Measurements from ENCODE around the gene ELFN1. TPM values are rescaled to one million over a fixed set of nuclear protein-coding genes. Genes with fewer than 3 reads are reported as not detected.

The ELFN1 gene
- total RNA-seq, 6 donors from 2014 or later, result 0.11 to 3.0 (median 0.30) TPM; not detected in 1

DNA sequence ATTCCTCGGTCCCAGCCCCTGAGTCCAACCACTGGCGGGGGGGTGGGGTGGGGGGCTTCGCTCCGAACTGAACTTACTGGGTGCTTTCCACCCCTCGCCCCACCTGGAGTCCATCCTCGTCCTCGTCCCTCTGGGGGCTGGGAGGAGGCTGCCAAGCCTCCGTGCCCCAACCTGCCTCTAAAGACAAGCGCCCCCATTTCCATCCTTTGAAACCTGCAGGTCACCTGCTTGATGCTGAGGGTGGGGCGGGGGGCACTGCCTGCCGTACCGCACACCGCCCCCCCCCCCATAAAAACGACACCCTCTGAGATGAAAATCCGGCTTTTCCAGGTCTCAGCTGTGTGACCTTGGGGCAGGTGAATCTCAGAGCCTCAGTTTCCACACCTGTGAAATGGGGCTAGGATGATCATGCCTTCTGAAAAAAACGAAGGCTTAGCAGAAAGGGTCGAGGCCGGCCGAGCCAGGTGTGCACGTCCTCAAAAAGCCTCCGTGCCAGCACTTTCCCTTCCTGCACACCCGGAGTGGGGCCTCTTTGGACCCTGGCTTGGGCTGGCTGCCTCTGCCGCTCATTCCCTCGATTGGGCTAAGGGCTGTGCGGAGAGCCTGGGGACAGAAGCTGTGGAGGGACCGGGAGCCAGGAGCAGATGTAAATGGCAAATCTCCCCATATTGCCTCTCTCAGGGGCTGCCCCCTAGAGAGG lies 967 bp downstream of the ELFN1 start:
- no peak overlapping the region for H3K4me3 ChIP-seq
- TF ChIP-seq POLR2A (IDR thresholded peaks at IDR 0.05) (no peak), POLR2AphosphoS5 (IDR thresholded peaks at IDR 0.05) (no peak), EP300 (IDR thresholded peaks at IDR 0.05) (no peak)
- TF ChIP-seq, protein P1, sequence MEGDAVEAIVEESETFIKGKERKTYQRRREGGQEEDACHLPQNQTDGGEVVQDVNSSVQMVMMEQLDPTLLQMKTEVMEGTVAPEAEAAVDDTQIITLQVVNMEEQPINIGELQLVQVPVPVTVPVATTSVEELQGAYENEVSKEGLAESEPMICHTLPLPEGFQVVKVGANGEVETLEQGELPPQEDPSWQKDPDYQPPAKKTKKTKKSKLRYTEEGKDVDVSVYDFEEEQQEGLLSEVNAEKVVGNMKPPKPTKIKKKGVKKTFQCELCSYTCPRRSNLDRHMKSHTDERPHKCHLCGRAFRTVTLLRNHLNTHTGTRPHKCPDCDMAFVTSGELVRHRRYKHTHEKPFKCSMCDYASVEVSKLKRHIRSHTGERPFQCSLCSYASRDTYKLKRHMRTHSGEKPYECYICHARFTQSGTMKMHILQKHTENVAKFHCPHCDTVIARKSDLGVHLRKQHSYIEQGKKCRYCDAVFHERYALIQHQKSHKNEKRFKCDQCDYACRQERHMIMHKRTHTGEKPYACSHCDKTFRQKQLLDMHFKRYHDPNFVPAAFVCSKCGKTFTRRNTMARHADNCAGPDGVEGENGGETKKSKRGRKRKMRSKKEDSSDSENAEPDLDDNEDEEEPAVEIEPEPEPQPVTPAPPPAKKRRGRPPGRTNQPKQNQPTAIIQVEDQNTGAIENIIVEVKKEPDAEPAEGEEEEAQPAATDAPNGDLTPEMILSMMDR (IDR thresholded peaks at IDR 0.05), result no peak
- DNase-seq, result no peak
- no peak for ATAC-seq (ENCODE audit: low FRiP score in 2 of 2)
- peaks cover 31 to 51% (median 38%) of the 10 kb centered on the region in 4 donors for H3K4me1 ChIP-seq
- H3K36me3 ChIP-seq, result no peaks in the 10 kb centered on the region
- no peaks in the 10 kb centered on the region for H3K9me3 ChIP-seq
- H3K27me3 ChIP-seq, result peaks cover 0 to 74% (median 48%) of the 10 kb centered on the region in 4 donors
- no peak overlapping the region for H3K27ac ChIP-seq
- 21 to 28% methylated on average over 19 to 25 of the region's 26 CpGs for WGBS, 2 donors

DNA sequence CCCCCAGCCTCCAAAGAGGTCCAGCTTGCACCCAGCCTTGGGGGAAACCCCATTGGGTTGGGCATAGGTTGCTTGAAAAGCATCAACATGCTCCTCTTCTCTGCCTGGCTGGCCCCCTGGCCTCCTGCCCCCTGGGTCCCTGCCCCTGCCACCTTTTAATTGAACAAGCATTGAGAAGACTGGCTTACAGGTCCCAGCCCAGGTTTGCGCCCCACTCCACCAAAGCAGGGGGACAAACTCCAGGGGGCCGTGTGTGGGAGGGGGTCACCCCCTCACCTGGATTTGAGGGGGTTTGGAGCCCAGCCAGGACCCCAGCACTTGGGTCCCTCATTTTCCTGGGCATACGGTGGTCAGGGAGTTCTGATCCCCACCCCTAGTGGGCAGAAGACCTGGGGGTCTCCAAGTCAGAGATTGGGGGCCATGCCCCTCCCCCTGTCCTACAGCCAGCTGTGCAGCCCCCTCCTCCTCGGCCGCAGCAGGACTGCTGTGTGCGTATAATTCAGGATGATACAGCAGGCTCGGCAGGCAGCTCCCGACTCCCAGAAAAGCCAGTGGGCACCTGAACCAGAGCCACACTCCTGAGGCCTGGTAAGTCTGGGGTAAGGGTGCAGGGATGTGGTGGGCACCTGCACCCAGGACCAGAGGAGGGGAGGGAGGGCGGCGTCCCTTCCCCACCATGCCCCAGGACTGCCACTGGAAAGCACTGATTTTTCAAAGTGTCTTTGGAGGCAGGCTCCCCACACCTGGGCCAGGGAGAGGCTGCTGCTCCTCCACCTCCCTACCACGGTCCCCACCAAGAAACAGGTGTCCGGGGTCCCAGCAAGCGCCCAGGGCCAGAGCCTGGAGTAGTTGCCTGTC lies 1.7 kb downstream of the ELFN1 start:
- no peak overlapping the region for H3K4me3 ChIP-seq
- DNase-seq, result peak in 1 of 2 donors; percentile 53
- WGBS, 2 donors, result 78 to 100% methylated on average over 1 to 13 of the region's 13 CpGs
- peaks cover 0 to 66% (median 42%) of the 10 kb centered on the region in 4 donors for H3K27me3 ChIP-seq
- no peak for ATAC-seq (ENCODE audit: low FRiP score in 2 of 2)
- peaks cover 23 to 43% (median 30%) of the 10 kb centered on the region in 4 donors for H3K4me1 ChIP-seq
- H3K36me3 ChIP-seq, result no peaks in the 10 kb centered on the region
- H3K27ac ChIP-seq, result no peak overlapping the region
- TF ChIP-seq, protein P1 (IDR thresholded peaks at IDR 0.05), result no peak
- no peak for TF ChIP-seq EP300 (IDR thresholded peaks at IDR 0.05)
- TF ChIP-seq POLR2A (IDR thresholded peaks at IDR 0.05), result no peak
- no peak for TF ChIP-seq POLR2AphosphoS5 (IDR thresholded peaks at IDR 0.05)
- H3K9me3 ChIP-seq, result no peaks in the 10 kb centered on the region

DNA sequence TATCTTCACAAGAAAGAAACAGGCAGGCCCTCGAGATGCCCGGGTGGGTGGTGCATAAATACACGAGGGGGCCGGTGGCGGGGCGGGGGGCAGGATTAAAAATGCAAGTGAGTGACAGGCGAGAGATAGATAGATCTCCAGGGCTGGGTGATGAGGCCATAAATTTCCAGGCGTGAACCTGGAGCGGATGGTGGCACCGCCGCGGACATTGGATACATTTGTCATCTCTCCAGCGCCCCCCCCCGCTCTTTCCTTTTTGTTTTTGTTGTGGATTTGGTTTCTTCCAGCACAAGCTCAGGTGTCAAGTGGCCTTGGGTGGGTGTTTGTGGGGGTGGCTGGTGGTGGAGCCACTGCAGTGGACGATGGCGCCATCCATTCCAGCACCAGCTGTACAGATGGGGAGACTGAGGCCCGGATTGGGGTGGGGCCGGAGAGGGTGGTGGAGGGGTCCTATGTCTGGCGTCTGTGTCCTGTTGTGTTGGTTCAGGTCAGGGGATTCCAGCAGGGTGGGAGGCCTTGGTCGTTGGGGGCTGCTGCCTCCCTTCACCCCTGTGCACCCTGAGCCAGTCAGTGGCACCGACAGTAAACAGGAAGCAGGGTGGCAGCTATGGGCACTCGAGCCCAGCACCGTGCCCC lies 2.9 kb downstream of the ELFN1 start:
- 65 to 76% methylated on average over 18 to 23 of the region's 23 CpGs for WGBS, 2 donors

DNA sequence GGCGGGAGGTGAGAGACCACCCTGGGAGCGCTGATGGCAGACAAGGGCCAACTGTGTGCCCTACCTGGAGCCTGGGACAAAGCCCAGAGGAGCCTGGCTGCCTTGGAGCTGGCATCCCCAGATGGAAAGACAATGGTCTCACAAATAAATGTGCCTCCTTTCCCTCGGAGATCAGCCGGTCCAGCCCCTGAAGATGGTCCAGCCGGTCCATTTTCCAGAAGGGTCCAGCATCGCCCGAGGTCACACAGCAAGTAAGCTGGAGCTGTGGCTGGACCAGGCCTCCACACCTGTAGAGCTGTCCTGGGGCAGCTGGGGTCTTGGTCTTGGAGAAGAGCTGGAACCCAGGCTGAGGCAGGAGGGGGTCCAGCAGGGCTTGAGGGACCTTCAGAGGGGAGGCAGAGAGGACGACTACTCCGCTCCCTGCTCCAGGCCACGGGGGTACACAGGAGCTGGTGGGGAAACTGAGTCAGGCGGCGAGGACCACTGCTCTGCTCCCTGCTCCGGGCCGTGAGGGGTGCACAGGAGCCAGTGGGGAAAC lies 3.6 kb downstream of the ELFN1 start:
- WGBS, 2 donors, result 80 to 86% methylated on average over 2 to 14 of the region's 14 CpGs
- ATAC-seq (ENCODE audit: low FRiP score in 2 of 2) (no peak), DNase-seq (no peak)
- H3K27ac ChIP-seq, result no peak overlapping the region
- no peak overlapping the region for H3K4me3 ChIP-seq
- H3K36me3 ChIP-seq, result no peaks in the 10 kb centered on the region
- H3K27me3 ChIP-seq, result peaks cover 0 to 48% (median 28%) of the 10 kb centered on the region in 4 donors
- peaks cover 12 to 25% (median 17%) of the 10 kb centered on the region in 4 donors for H3K4me1 ChIP-seq
- TF ChIP-seq, protein P1 (IDR thresholded peaks at IDR 0.05), result no peak
- no peak for TF ChIP-seq EP300 (IDR thresholded peaks at IDR 0.05)
- no peak for TF ChIP-seq POLR2AphosphoS5 (IDR thresholded peaks at IDR 0.05)
- TF ChIP-seq POLR2A (IDR thresholded peaks at IDR 0.05), result no peak
- no peaks in the 10 kb centered on the region for H3K9me3 ChIP-seq

More for the DNA sequence above, 2.9 kb downstream of the ELFN1 start:
- no peak overlapping the region for H3K4me3 ChIP-seq
- DNase-seq (no peak), ATAC-seq (ENCODE audit: low FRiP score in 2 of 2) (no peak)
- H3K9me3 ChIP-seq, result no peaks in the 10 kb centered on the region
- peaks cover 12 to 31% (median 19%) of the 10 kb centered on the region in 4 donors for H3K4me1 ChIP-seq
- H3K27ac ChIP-seq, result no peak overlapping the region
- H3K27me3 ChIP-seq, result peaks cover 0 to 55% (median 31%) of the 10 kb centered on the region in 4 donors
- no peaks in the 10 kb centered on the region for H3K36me3 ChIP-seq
- TF ChIP-seq POLR2AphosphoS5 (IDR thresholded peaks at IDR 0.05) (no peak), EP300 (IDR thresholded peaks at IDR 0.05) (no peak), POLR2A (IDR thresholded peaks at IDR 0.05) (no peak)
- TF ChIP-seq, protein P1 (IDR thresholded peaks at IDR 0.05), result no peak
